SK-N-SH treated with all-trans-retinoic acid at 6 μM for 48 hours (cell line): ENCODE measurements around the gene HNF1A.

Experiments
- ATAC-seq: fragments of 200-7000 bp; cut with Tn5 transposase; 3 replicates; pipeline ENCODE4 v1.9.1; 2020; ENCODE audit warnings: mild to moderate bottlenecking, moderate library complexity
- ARNTL ChIP-seq: fragments of 450-650 bp; formaldehyde crosslinking; IDR thresholded peaks from 2 replicates; pipeline ENCODE4 v1.5.0; 2020; ENCODE audit warnings: low read depth, mild to moderate bottlenecking, moderate library complexity, borderline replicate concordance
- CREB5 ChIP-seq: fragments of 250-450 bp; sonication (Bioruptor Pico); IDR thresholded peaks from 2 replicates; pipeline ENCODE4 v1.5.1; 2020; ENCODE audit warnings: low read depth, mild to moderate bottlenecking, moderate library complexity
- CSDC2 ChIP-seq: fragments of 250-450 bp; sonication (Bioruptor Pico); IDR thresholded peaks from 2 replicates; pipeline ENCODE4 v1.5.0; 2020; ENCODE audit warnings: mild to moderate bottlenecking, moderate library complexity
- CSRNP3 ChIP-seq: fragments of 250-450 bp; sonication (Bioruptor Pico); IDR thresholded peaks from 2 replicates; pipeline ENCODE4 v1.5.1; 2021; ENCODE audit warnings: mild to moderate bottlenecking, moderate library complexity
- ESRRG ChIP-seq: fragments of 250-450 bp; sonication (Bioruptor Pico); IDR thresholded peaks from 2 replicates; pipeline ENCODE4 v1.6.1; 2021; ENCODE audit warnings: mild to moderate bottlenecking
- ISL1 ChIP-seq: fragments of 250-450 bp; sonication (Bioruptor Pico); IDR thresholded peaks from 2 replicates; pipeline ENCODE4 v2.1.2; 2022; ENCODE audit warnings: mild to moderate bottlenecking, moderate library complexity
- OSR1 ChIP-seq: fragments of 250-450 bp; sonication (Bioruptor Pico); IDR thresholded peaks from 2 replicates; pipeline ENCODE4 v1.8.0; 2022; ENCODE audit warnings: moderate library complexity, mild to moderate bottlenecking, inconsistent platforms
- PPARA ChIP-seq: fragments of 250-450 bp; sonication (Bioruptor Pico); IDR thresholded peaks from 2 replicates; pipeline ENCODE4 v1.5.0; 2020; ENCODE audit warnings: mild to moderate bottlenecking, borderline replicate concordance
- RARB ChIP-seq: fragments of 250-450 bp; sonication (Bioruptor Pico); IDR thresholded peaks from 2 replicates; pipeline ENCODE4 v1.8.0; 2021; ENCODE audit warnings: mild to moderate bottlenecking, moderate library complexity
- SNAI2 ChIP-seq: fragments of 250-450 bp; sonication (Bioruptor Pico); IDR thresholded peaks from 2 replicates; pipeline ENCODE4 v1.5.0; 2020; ENCODE audit warnings: mild to moderate bottlenecking, moderate library complexity
- TCF4 ChIP-seq: fragments of 250-450 bp; sonication (Bioruptor Pico); IDR thresholded peaks from 2 replicates; pipeline ENCODE4 v1.8.0; 2021; ENCODE audit warnings: mild to moderate bottlenecking, moderate library complexity, borderline replicate concordance
- TSHZ2 ChIP-seq: fragments of 250-450 bp; sonication (Bioruptor Pico); IDR thresholded peaks from 2 replicates; pipeline ENCODE4 v1.5.0; 2020; ENCODE audit warnings: mild to moderate bottlenecking, moderate library complexity
- ZC3H10 ChIP-seq: fragments of 250-450 bp; sonication (Bioruptor Pico); IDR thresholded peaks from 2 replicates; pipeline ENCODE4 v1.5.1; 2021; ENCODE audit warnings: mild to moderate bottlenecking, moderate library complexity
- ZFP3 ChIP-seq: fragments of 250-450 bp; sonication (Bioruptor Pico); IDR thresholded peaks from 2 replicates; pipeline ENCODE4 v1.5.0; 2020; ENCODE audit warnings: mild to moderate bottlenecking, moderate library complexity
- ZFP30 ChIP-seq: fragments of 450-650 bp; formaldehyde crosslinking; IDR thresholded peaks from 2 replicates; pipeline ENCODE4 v1.5.0; 2022; ENCODE audit warnings: mild to moderate bottlenecking, moderate library complexity
- ZNF565 ChIP-seq: fragments of 450-650 bp; formaldehyde crosslinking; conservative IDR thresholded peaks from 2 replicates; pipeline ENCODE4 v1.5.0; 2020; ENCODE audit warnings: low read depth, mild to moderate bottlenecking, moderate library complexity
- TF ChIP-seq, protein P1 (sequence below): fragments of 250-450 bp; sonication (Bioruptor Pico); IDR thresholded peaks from 2 replicates; pipeline ENCODE4 v1.8.0; 2020; ENCODE audit warnings: mild to moderate bottlenecking, moderate library complexity, borderline replicate concordance
- TF ChIP-seq, protein P2 (sequence below): fragments of 250-450 bp; sonication (Bioruptor Pico); IDR thresholded peaks from 2 replicates; pipeline ENCODE4 v1.8.0; 2021; ENCODE audit warnings: low read depth, mild to moderate bottlenecking, moderate library complexity, borderline replicate concordance

Gene HNF1A

DNA sequence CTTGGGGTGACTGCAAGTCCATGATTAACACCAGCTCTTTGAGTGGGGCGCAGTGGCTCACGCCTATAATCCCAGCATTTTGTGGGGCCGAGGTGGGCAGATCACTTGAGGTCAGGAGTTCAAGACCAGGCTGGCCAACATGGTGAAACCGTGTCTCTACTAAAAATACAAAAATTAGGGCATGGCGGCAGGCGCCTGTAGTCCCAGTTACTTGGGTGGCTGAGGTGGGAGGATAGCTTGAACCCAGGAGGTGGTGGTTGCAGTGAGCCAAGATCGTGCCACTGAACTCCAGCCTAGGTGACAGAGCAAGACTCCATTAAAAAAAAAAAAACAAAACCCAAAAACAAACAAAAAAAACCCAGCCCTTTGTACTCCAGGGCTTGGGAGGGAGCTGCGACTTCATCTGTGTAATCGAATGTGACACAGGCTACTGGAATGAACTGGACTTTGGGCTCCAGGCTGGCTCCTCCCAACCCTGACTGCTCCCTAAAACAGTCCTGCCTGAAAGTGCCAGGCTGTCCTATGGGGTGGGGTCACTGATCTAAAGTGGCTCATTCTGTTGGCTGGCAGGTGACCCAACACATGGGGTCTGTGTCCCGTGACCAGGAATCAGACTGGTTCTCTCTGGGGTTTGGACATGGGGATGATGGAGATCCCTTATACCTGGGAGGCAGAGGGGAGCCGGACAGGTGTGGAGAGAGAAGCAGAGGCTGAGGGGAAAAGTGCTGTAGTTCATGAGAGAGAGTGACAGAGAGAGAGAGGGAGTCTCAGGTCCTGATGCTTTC is 47.3 kb downstream of the HNF1A start (continued):
- TF ChIP-seq CREB5 (CRISPR knock-in tag) (no peak), CSRNP3 (CRISPR knock-in tag) (no peak), SNAI2 (no peak), TSHZ2 (no peak)
- TF ChIP-seq, all 23 proteins: peak for 0

DNA sequence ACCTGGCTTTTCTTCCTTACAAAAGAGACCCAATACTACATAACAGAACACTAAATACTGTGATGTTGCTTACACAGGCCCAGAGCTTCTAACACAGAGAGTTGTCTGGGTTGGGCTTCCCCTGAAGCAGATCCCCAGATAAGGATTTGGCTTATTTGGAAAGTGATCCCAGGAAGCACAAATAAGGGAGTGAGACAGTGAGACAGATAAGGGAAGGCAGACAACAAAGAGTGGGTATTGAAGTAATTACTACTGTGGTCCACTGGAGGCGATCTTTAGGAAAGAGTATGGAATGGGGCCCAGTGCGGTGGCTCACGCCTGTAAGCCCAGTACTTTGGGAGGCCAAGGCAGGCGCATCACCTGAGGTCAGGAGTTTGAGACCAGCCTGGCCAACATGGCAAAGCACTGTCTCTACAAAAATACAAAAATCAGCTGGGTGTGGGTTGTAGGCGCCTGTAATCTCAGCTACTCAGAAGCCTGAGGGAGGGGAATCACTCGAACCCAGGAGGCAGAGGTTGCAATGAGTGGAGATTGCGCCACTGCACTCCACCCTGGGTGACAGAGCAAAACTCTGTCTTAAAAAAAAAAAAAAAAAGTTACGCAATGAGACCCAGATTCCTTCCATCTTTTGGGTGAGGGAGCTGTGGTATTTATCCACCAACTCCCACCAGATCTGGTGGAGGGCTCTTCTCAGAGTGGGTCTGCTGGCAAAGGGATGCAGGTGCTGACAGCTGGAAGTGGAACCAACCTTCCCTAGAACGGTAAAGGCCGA is 48.1 kb downstream of the HNF1A start:
- peak; percentile 64 for ATAC-seq
- TF ChIP-seq ZC3H10 (CRISPR knock-in tag) (no peak), CSDC2 (CRISPR knock-in tag) (no peak), ZNF565 (no peak), OSR1 (CRISPR knock-in tag) (no peak), TCF4 (CRISPR knock-in tag) (no peak), ZFP3 (CRISPR knock-in tag) (no peak), ARNTL (CRISPR knock-in tag) (no peak), TSHZ2 (no peak), ESRRG (CRISPR knock-in tag) (no peak), CSRNP3 (CRISPR knock-in tag) (no peak), RARB (CRISPR knock-in tag) (no peak), ISL1 (CRISPR knock-in tag) (no peak), SNAI2 (no peak), ZFP30 (CRISPR knock-in tag) (no peak), PPARA (CRISPR knock-in tag) (no peak)
- TF ChIP-seq, protein P1, sequence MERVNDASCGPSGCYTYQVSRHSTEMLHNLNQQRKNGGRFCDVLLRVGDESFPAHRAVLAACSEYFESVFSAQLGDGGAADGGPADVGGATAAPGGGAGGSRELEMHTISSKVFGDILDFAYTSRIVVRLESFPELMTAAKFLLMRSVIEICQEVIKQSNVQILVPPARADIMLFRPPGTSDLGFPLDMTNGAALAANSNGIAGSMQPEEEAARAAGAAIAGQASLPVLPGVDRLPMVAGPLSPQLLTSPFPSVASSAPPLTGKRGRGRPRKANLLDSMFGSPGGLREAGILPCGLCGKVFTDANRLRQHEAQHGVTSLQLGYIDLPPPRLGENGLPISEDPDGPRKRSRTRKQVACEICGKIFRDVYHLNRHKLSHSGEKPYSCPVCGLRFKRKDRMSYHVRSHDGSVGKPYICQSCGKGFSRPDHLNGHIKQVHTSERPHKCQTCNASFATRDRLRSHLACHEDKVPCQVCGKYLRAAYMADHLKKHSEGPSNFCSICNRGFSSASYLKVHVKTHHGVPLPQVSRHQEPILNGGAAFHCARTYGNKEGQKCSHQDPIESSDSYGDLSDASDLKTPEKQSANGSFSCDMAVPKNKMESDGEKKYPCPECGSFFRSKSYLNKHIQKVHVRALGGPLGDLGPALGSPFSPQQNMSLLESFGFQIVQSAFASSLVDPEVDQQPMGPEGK (CRISPR knock-in tag): no peak
- TF ChIP-seq, protein P2, sequence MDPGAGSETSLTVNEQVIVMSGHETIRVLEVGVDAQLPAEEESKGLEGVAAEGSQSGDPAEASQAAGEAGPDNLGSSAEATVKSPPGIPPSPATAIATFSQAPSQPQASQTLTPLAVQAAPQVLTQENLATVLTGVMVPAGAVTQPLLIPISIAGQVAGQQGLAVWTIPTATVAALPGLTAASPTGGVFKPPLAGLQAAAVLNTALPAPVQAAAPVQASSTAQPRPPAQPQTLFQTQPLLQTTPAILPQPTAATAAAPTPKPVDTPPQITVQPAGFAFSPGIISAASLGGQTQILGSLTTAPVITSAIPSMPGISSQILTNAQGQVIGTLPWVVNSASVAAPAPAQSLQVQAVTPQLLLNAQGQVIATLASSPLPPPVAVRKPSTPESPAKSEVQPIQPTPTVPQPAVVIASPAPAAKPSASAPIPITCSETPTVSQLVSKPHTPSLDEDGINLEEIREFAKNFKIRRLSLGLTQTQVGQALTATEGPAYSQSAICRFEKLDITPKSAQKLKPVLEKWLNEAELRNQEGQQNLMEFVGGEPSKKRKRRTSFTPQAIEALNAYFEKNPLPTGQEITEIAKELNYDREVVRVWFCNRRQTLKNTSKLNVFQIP (CRISPR knock-in tag): no peak
